Activated CD8-positive, alpha-beta T cell treated with anti-CD3 and anti-CD28 coated beads for 36 hours (primary cell): ENCODE results near the gene DCDC2C. TPM values are rescaled to one million over a fixed set of nuclear protein-coding genes. Genes with fewer than 3 reads are reported as not detected.

Experiments
- ATAC-seq: fragments of 200-7000 bp; cut with Tn5 transposase; one replicate; pipeline ENCODE4 v1.10.0; 2021; ENCODE audit warnings: mild to moderate bottlenecking, moderate library complexity
- CTCF ChIA-PET: fragments of 350-600 bp; sonication (Branson Sonifier 250); formaldehyde crosslinking; loops from one replicate; lab custom pipeline; 2021; ENCODE audit warnings: antibody characterized with exemption; lab: Charles Lee
- POLR2A ChIA-PET: fragments of 350-600 bp; sonication (Branson Sonifier 250); formaldehyde crosslinking; loops from one replicate; lab custom pipeline; 2021; ENCODE audit warnings: antibody characterized with exemption; lab: Charles Lee
- DNase-seq: peaks from one replicate; pipeline ENCODE4 v3.0.0-alpha.2; 2020
- H3K27ac Mint-ChIP-seq: one replicate; pipeline ENCODE4 v1.8.0; 2021; ENCODE audit warnings: mild to moderate bottlenecking, mixed read lengths
- H3K27me3 Mint-ChIP-seq: one replicate; pipeline ENCODE4 v1.8.0; 2021; ENCODE audit warnings: mixed read lengths
- H3K36me3 Mint-ChIP-seq: one replicate; pipeline ENCODE4 v1.8.0; 2021; ENCODE audit warnings: low read depth, mixed read lengths
- H3K4me1 Mint-ChIP-seq: one replicate; pipeline ENCODE4 v1.8.0; 2021; ENCODE audit warnings: low read depth, mixed read lengths
- H3K4me3 Mint-ChIP-seq: one replicate; pipeline ENCODE4 v1.8.0; 2021; ENCODE audit warnings: mild to moderate bottlenecking, moderate library complexity, mixed read lengths
- H3K9me3 Mint-ChIP-seq: one replicate; pipeline ENCODE4 v1.8.0; 2021; ENCODE audit warnings: mixed read lengths
- intact Hi-C: fragments of 100-400 bp; cut with micrococcal nuclease; formaldehyde crosslinking; loops from one replicate; pipeline ENCODE4 v1.10.0; 2022
- total RNA-seq, 2 experiments: library from RNA; stranded (reverse); gene quantifications; one replicate each; pipeline ENCODE4 v1.2.3, GENCODE V29; 2021
- TF ChIP-seq, protein P1 (sequence below): fragments of 200-600 bp; IDR thresholded peaks from one replicate; pipeline ENCODE4 v1.8.0; 2022; ENCODE audit warnings: antibody characterized with exemption, mild to moderate bottlenecking

Gene DCDC2C
- total RNA-seq, 2 experiments from 2014 or later, result not detected

DNA sequence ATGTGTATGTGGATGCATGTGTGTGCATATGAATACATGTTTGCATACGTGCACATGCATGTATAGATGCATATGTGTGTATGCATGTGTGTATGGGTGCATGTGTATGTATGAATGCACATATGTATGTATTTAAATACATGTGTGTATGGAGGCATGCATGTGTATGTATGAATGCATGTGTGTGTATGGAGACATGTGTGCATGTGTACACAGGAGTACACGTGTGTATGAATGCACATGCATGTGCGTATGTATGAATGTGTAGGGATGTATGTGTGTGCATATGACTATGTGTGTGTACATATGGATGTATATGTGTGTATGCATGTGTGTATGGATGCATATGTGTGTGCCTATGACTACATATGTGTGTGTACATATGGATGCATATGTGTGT is 51.9 kb downstream of the DCDC2C start:
- TF ChIP-seq, protein P1, sequence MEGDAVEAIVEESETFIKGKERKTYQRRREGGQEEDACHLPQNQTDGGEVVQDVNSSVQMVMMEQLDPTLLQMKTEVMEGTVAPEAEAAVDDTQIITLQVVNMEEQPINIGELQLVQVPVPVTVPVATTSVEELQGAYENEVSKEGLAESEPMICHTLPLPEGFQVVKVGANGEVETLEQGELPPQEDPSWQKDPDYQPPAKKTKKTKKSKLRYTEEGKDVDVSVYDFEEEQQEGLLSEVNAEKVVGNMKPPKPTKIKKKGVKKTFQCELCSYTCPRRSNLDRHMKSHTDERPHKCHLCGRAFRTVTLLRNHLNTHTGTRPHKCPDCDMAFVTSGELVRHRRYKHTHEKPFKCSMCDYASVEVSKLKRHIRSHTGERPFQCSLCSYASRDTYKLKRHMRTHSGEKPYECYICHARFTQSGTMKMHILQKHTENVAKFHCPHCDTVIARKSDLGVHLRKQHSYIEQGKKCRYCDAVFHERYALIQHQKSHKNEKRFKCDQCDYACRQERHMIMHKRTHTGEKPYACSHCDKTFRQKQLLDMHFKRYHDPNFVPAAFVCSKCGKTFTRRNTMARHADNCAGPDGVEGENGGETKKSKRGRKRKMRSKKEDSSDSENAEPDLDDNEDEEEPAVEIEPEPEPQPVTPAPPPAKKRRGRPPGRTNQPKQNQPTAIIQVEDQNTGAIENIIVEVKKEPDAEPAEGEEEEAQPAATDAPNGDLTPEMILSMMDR, result no peak
- Mint-ChIP-seq H3K4me3 (no peak overlapping the region), H3K9me3 (no peaks in the 10 kb centered on the region), H3K4me1 (no peaks in the 10 kb centered on the region), H3K27me3 (peaks cover 9% of the 10 kb centered on the region), H3K27ac (no peak overlapping the region), H3K36me3 (no peaks in the 10 kb centered on the region)
- CTCF ChIA-PET, result no interaction called here
- POLR2A ChIA-PET, result no interaction called here
- DNase-seq (no peak), ATAC-seq (no peak)
- intact Hi-C loops, result no loop called here

DNA sequence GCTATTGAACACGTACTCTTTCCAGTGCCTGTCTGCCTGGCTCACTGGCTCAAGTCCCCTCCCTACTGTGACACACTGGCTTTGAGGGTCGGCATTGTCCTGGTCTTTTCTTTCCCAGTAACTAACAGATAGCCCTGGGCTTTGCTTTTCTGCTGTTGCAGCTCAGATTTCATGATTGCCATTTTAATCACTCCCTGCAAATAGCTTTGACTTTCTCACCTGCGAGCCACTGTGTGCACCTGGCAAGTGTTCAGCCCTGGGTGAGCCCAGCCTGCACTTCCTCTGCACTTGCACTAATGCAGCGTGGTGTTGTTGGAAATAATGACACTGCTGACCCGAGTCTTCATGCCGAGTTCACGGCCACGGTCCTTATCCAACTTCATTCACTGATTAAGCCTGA is 52.9 kb downstream of the DCDC2C start:
- Mint-ChIP-seq H3K4me3 (no peak overlapping the region), H3K36me3 (no peaks in the 10 kb centered on the region), H3K4me1 (no peaks in the 10 kb centered on the region), H3K27ac (no peak overlapping the region), H3K27me3 (peaks cover 9% of the 10 kb centered on the region), H3K9me3 (no peaks in the 10 kb centered on the region)
- DNase-seq, result no peak
- ChIA-PET CTCF (interaction anchor here (0.8 kb wide), 1 partner anchor 71 kb away, joined by 3 read pairs; no protein-coding TSS in a partner anchor), POLR2A (no interaction called here)
- TF ChIP-seq, protein P1, result no peak
- no peak for ATAC-seq
- intact Hi-C loops, result no loop called here

DNA sequence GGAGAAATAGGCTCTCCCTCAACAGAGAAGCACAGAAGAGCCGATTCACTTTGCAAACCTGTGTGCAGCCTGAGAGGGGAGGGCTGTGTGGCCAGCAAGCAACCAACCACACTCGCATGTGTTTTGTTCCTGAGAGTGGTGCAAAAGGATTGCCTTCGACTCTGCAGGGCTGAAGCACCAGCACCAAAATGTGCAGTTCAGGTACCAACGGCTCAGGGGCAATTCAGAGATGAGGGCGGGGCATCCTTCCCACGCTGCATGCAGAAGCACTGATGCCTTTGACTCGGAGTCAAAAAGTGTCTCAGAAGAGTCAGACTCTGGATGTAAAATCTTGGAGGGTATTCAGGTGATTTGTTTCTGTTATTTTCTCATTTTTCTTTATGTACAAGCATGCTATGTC is 55.5 kb downstream of the DCDC2C start:
- ChIA-PET POLR2A (no interaction called here), CTCF (no interaction called here)
- Mint-ChIP-seq H3K27me3 (peaks cover 4% of the 10 kb centered on the region), H3K36me3 (no peaks in the 10 kb centered on the region), H3K4me1 (no peaks in the 10 kb centered on the region), H3K4me3 (no peak overlapping the region), H3K9me3 (no peaks in the 10 kb centered on the region), H3K27ac (no peak overlapping the region)
- no peak for DNase-seq
- no peak for ATAC-seq
- TF ChIP-seq, protein P1, result no peak
- intact Hi-C loops, result no loop called here

DNA sequence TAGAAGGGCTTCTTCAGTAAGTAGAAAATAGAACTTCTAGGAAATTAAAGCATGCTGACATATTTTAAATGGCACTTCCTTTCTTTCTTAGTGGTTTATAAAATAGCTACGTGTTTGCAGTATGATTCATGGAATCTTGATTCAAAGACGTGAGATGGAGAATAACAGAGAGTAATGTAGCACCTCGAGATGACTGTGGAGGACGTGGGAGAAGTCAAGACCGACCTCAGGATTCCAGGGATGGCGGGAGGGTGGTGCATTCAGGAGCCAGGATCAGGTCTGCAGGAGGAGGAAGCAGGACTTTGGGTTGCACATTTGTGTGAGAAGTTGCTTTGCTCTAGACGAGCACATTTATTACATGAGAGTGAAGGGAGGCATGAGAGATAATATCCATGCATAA is 56.0 kb downstream of the DCDC2C start:
- DNase-seq (no peak), ATAC-seq (no peak)
- TF ChIP-seq, protein P1, result no peak
- Mint-ChIP-seq H3K4me1 (no peaks in the 10 kb centered on the region), H3K27me3 (peaks cover 4% of the 10 kb centered on the region), H3K36me3 (no peaks in the 10 kb centered on the region), H3K27ac (no peak overlapping the region), H3K9me3 (no peaks in the 10 kb centered on the region), H3K4me3 (no peak overlapping the region)
- POLR2A ChIA-PET, result no interaction called here
- intact Hi-C loops, result no loop called here
- CTCF ChIA-PET, result no interaction called here

DNA sequence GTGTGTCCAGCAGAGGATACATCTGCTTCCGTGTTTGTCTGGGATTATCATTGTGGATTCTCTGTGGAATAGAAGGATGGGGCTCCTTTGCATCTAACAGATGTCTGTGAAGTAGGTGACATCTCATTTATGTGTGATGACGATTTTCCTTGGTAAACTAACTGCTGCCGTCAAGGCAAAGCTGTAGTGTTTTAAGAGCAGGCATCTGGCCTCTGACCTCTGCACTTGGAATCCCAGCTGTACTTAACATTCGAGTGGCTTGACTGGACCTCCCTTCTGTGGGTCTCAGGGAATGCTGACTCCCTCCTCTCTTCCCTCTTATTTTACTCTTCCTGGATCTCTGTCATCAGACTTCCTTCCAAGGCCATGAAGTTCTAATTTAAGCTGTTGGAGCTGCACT is 56.4 kb downstream of the DCDC2C start:
- POLR2A ChIA-PET, result no interaction called here
- intact Hi-C loops, result no loop called here

More for the DNA sequence above, 56.4 kb downstream of the DCDC2C start:
- no peaks in the 10 kb centered on the region for H3K9me3 Mint-ChIP-seq
- no peaks in the 10 kb centered on the region for H3K36me3 Mint-ChIP-seq
- ATAC-seq, result no peak
- peaks cover 4% of the 10 kb centered on the region for H3K27me3 Mint-ChIP-seq
- H3K4me3 Mint-ChIP-seq, result no peak overlapping the region
- TF ChIP-seq, protein P1, result no peak
- CTCF ChIA-PET, result no interaction called here
- H3K4me1 Mint-ChIP-seq, result no peaks in the 10 kb centered on the region
- DNase-seq, result no peak
- H3K27ac Mint-ChIP-seq, result no peak overlapping the region
